ENCODE data around the gene MVB12A. TPM values are rescaled to one million over a fixed set of nuclear protein-coding genes. Genes with fewer than 3 reads are reported as not detected.

MVB12A gene
- total and polyA plus RNA-seq, 9 of the 15 experiments (the other 6 are each of a cell fraction or from before 2014, with no cell fraction given), result 1.2 to 46.2 (median 22.4) TPM

DNA sequence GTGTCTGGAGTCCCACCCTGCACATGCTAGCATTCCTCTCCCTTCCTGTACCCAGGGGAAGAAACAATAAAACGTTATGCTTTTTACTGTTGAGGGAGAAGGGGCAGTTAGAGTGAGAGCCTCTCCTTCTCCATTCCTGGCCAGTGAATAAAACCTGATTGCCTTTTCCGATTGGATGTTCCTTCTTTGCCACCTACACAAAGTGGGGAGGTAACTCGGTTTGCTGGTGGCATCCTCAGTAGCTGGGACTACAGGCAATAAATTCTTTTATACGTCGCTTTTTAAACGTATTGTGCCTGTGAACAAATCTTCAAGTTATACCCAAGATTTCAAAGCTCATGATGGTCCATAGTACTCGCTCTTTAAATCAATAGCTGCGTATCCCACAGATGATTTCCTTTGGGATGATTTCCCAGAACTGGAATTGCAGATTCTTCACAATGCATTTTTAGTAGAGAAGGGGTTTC is 660 bp upstream of the MVB12A start (continued):
- TF ChIP-seq ZNF592 (IDR thresholded peaks at IDR 0.05) (no peak), BCOR (IDR thresholded peaks at IDR 0.05) (0 out of 2 replicates have a peak, but pooled peaks have one; percentile 66), MYBL2 (IDR thresholded peaks at IDR 0.05; ENCODE audit: low read depth) (no peak), MYBL2 (CRISPR knock-in tag; IDR thresholded peaks at IDR 0.05; ENCODE audit: borderline replicate concordance) (no peak), ZNF197 (CRISPR knock-in tag; IDR thresholded peaks at IDR 0.05; ENCODE audit: low read depth) (no peak), GATAD2B (IDR thresholded peaks at IDR 0.05; ENCODE audit: borderline replicate concordance) (no peak), POLR2H (tag; IDR thresholded peaks at IDR 0.05; ENCODE audit: low read depth) (peak; percentile 82; the same call in 1 of the 2 replicates), SREBF2 (CRISPR knock-in tag; IDR thresholded peaks at IDR 0.05) (no peak)
- TF ChIP-seq, protein P1, sequence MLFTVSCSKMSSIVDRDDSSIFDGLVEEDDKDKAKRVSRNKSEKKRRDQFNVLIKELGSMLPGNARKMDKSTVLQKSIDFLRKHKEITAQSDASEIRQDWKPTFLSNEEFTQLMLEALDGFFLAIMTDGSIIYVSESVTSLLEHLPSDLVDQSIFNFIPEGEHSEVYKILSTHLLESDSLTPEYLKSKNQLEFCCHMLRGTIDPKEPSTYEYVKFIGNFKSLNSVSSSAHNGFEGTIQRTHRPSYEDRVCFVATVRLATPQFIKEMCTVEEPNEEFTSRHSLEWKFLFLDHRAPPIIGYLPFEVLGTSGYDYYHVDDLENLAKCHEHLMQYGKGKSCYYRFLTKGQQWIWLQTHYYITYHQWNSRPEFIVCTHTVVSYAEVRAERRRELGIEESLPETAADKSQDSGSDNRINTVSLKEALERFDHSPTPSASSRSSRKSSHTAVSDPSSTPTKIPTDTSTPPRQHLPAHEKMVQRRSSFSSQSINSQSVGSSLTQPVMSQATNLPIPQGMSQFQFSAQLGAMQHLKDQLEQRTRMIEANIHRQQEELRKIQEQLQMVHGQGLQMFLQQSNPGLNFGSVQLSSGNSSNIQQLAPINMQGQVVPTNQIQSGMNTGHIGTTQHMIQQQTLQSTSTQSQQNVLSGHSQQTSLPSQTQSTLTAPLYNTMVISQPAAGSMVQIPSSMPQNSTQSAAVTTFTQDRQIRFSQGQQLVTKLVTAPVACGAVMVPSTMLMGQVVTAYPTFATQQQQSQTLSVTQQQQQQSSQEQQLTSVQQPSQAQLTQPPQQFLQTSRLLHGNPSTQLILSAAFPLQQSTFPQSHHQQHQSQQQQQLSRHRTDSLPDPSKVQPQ (CRISPR knock-in tag; IDR thresholded peaks at IDR 0.05; ENCODE audit: borderline replicate concordance), result no peak
- TF ChIP-seq, protein P2, sequence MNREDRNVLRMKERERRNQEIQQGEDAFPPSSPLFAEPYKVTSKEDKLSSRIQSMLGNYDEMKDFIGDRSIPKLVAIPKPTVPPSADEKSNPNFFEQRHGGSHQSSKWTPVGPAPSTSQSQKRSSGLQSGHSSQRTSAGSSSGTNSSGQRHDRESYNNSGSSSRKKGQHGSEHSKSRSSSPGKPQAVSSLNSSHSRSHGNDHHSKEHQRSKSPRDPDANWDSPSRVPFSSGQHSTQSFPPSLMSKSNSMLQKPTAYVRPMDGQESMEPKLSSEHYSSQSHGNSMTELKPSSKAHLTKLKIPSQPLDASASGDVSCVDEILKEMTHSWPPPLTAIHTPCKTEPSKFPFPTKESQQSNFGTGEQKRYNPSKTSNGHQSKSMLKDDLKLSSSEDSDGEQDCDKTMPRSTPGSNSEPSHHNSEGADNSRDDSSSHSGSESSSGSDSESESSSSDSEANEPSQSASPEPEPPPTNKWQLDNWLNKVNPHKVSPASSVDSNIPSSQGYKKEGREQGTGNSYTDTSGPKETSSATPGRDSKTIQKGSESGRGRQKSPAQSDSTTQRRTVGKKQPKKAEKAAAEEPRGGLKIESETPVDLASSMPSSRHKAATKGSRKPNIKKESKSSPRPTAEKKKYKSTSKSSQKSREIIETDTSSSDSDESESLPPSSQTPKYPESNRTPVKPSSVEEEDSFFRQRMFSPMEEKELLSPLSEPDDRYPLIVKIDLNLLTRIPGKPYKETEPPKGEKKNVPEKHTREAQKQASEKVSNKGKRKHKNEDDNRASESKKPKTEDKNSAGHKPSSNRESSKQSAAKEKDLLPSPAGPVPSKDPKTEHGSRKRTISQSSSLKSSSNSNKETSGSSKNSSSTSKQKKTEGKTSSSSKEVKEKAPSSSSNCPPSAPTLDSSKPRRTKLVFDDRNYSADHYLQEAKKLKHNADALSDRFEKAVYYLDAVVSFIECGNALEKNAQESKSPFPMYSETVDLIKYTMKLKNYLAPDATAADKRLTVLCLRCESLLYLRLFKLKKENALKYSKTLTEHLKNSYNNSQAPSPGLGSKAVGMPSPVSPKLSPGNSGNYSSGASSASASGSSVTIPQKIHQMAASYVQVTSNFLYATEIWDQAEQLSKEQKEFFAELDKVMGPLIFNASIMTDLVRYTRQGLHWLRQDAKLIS (CRISPR knock-in tag; IDR thresholded peaks at IDR 0.05), result no peak
- TF ChIP-seq, protein P3, sequence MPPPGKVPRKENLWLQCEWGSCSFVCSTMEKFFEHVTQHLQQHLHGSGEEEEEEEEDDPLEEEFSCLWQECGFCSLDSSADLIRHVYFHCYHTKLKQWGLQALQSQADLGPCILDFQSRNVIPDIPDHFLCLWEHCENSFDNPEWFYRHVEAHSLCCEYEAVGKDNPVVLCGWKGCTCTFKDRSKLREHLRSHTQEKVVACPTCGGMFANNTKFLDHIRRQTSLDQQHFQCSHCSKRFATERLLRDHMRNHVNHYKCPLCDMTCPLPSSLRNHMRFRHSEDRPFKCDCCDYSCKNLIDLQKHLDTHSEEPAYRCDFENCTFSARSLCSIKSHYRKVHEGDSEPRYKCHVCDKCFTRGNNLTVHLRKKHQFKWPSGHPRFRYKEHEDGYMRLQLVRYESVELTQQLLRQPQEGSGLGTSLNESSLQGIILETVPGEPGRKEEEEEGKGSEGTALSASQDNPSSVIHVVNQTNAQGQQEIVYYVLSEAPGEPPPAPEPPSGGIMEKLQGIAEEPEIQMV (tag; conservative IDR thresholded peaks at IDR 0.05; ENCODE audit: low read depth), result no peak
- TF ChIP-seq, protein P4, sequence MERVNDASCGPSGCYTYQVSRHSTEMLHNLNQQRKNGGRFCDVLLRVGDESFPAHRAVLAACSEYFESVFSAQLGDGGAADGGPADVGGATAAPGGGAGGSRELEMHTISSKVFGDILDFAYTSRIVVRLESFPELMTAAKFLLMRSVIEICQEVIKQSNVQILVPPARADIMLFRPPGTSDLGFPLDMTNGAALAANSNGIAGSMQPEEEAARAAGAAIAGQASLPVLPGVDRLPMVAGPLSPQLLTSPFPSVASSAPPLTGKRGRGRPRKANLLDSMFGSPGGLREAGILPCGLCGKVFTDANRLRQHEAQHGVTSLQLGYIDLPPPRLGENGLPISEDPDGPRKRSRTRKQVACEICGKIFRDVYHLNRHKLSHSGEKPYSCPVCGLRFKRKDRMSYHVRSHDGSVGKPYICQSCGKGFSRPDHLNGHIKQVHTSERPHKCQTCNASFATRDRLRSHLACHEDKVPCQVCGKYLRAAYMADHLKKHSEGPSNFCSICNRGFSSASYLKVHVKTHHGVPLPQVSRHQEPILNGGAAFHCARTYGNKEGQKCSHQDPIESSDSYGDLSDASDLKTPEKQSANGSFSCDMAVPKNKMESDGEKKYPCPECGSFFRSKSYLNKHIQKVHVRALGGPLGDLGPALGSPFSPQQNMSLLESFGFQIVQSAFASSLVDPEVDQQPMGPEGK (CRISPR knock-in tag; IDR thresholded peaks at IDR 0.05; ENCODE audit: borderline replicate concordance), result no peak
